Endothelial cell of umbilical vein (primary cell): ENCODE measurements around the gene ARL10. TPM values are rescaled to one million over a fixed set of nuclear protein-coding genes. Genes with fewer than 3 reads are reported as not detected.

Source experiments
- BruUV-seq: library from RNA; stranded (reverse); fragments of 400-500 nt; replicated peaks from 2 replicates; lab custom pipeline; 2021; lab: Mats Ljungman, UMichigan
- CTCF ChIA-PET: fragments of 300-600, 350-600 bp; sonication (Branson Sonifier 250); formaldehyde crosslinking; loops from one replicate; lab custom pipeline; 2021; ENCODE audit warnings: antibody characterized with exemption, inconsistent platforms; lab: Charles Lee
- POLR2A ChIA-PET: fragments of 300-600, 350-600 bp; sonication (Branson Sonifier 250); formaldehyde crosslinking; loops from one replicate; lab custom pipeline; 2021; ENCODE audit warnings: antibody characterized with exemption, inconsistent platforms; lab: Charles Lee
- DNase-seq: peaks from one replicate; pipeline ENCODE4 v3.0.0-alpha.2; 2011; ENCODE audit warnings: low read depth, low spot score
- FAIRE-seq: peaks from 2 replicates; lab custom pipeline; 2011; peaks lifted over from hg19 to GRCh38; lab: Jason Lieb, UNC
- H2AFZ ChIP-seq: 2 replicates; pipeline ENCODE4 v1.6.0; 2012; ENCODE audit warnings: low read depth, low read length, control low read depth, inconsistent platforms
- H3K27ac ChIP-seq: 2 replicates; pipeline ENCODE4 v1.5.1; 2011; ENCODE audit warnings: low read depth, mild to moderate bottlenecking, control low read depth, low read length, moderate library complexity; ENCODE audit not compliant: insufficient read depth
- H3K27me3 ChIP-seq, 2 experiments: 2 replicates each; pipeline versions ENCODE4 v1.6.0 to v1.6.1; 2011; ENCODE audit warnings: low read length in 2 of 2, mixed read lengths in 1 of 2; ENCODE audit not compliant: control insufficient read depth in 2 of 2, insufficient read depth in 2 of 2
- H3K36me3 ChIP-seq, 2 experiments: 2 replicates in 1 of 2; 3 replicates in 1 of 2; pipeline ENCODE4 v1.5.1; 2011; ENCODE audit warnings: low read length in 2 of 2, mild to moderate bottlenecking in 1 of 2, moderate library complexity in 1 of 2; ENCODE audit not compliant: control insufficient read depth in 2 of 2, insufficient read depth in 2 of 2; ENCODE audit errors: extremely low read depth in 1 of 2
- H3K4me1 ChIP-seq: 3 replicates; pipeline ENCODE4 v1.5.1; 2011; ENCODE audit warnings: mild to moderate bottlenecking, low read length; ENCODE audit not compliant: control insufficient read depth, insufficient read depth; ENCODE audit errors: extremely low read depth
- H3K4me2 ChIP-seq: 2 replicates; pipeline ENCODE4 v1.6.1; 2011; ENCODE audit warnings: low read length, control low read depth, mixed read lengths; ENCODE audit not compliant: insufficient read depth
- H3K4me3 ChIP-seq, 3 experiments: fragments of 200-600 bp in 1 of 3; sonication (generic), shearing (Covaris generic) in 1 of 3; replicated peaks in 1 of 3; 2 replicates each; pipeline ENCODE4 v1.5.1; 2011 to 2016; ENCODE audit warnings: control low read depth in 3 of 3, low read length in 3 of 3, mild to moderate bottlenecking in 2 of 3, inconsistent platforms in 1 of 3, low read depth in 1 of 3, moderate library complexity in 1 of 3; ENCODE audit not compliant: insufficient read depth in 1 of 3
- H3K79me2 ChIP-seq: 2 replicates; pipeline ENCODE4 v1.6.0; 2012; ENCODE audit warnings: low read length, inconsistent platforms; ENCODE audit not compliant: control insufficient read depth, insufficient read depth
- H3K9ac ChIP-seq: replicated peaks from 2 replicates; pipeline ENCODE3; 2011; ENCODE audit warnings: low read length, control low read depth; ENCODE audit not compliant: insufficient read depth; ENCODE audit errors: extremely low read depth
- H3K9me1 ChIP-seq: replicated peaks from 3 replicates; pipeline ENCODE4 v1.6.0; 2011; ENCODE audit warnings: mild to moderate bottlenecking, low read length; ENCODE audit not compliant: control insufficient read depth, insufficient read depth; ENCODE audit errors: extremely low read depth
- H3K9me3 ChIP-seq: replicated peaks from 2 replicates; pipeline ENCODE4 v1.5.1; 2012; ENCODE audit warnings: low read length, inconsistent platforms; ENCODE audit not compliant: control insufficient read depth, insufficient read depth
- H4K20me1 ChIP-seq: replicated peaks from 2 replicates; pipeline ENCODE3; 2011; ENCODE audit warnings: mild to moderate bottlenecking, low read length; ENCODE audit not compliant: control insufficient read depth, insufficient read depth; ENCODE audit errors: extremely low read depth
- CTCF ChIP-seq, 2 donors: IDR thresholded peaks; 1 replicate in 1 of 2; 2 replicates in 1 of 2; pipeline ENCODE4 v1.5.1; 2011; ENCODE audit warnings: low read length in 2 of 2, mild to moderate bottlenecking in 2 of 2, moderate library complexity in 2 of 2, control low read depth in 1 of 2, inconsistent platforms in 1 of 2, low read depth in 1 of 2; ENCODE audit not compliant: insufficient read depth in 1 of 2; ENCODE audit errors: extremely low read depth in 1 of 2
- EZH2 ChIP-seq: IDR thresholded peaks from 2 replicates; pipeline ENCODE4 v1.6.1; 2012; ENCODE audit warnings: borderline replicate concordance, low read depth, mild to moderate bottlenecking, moderate library complexity, low read length, inconsistent platforms; ENCODE audit not compliant: severe bottlenecking
- FOS ChIP-seq: IDR thresholded peaks from 2 replicates; pipeline ENCODE4 v1.6.1; 2011; ENCODE audit warnings: mild to moderate bottlenecking, low read length, moderate library complexity, borderline replicate concordance; ENCODE audit not compliant: insufficient read depth
- GATA2 ChIP-seq: IDR thresholded peaks from 2 replicates; pipeline ENCODE4 v1.7.0; 2011; ENCODE audit warnings: low read depth, mild to moderate bottlenecking, moderate library complexity, mixed read lengths, low read length; ENCODE audit not compliant: insufficient read length, insufficient read depth
- JUN ChIP-seq: IDR thresholded peaks from 2 replicates; pipeline ENCODE4 v1.6.1; 2011; ENCODE audit warnings: borderline replicate concordance, low read depth; ENCODE audit not compliant: insufficient read length, insufficient read depth
- MYC ChIP-seq: IDR thresholded peaks from one replicate; pipeline ENCODE4 v1.6.1; 2011; ENCODE audit warnings: mild to moderate bottlenecking, low read depth, low read length
- POLR2A ChIP-seq: IDR thresholded peaks from 2 replicates; pipeline ENCODE4 v1.6.1; 2012; ENCODE audit warnings: low read depth, mild to moderate bottlenecking, control low read depth, low read length
- POLR2AphosphoS5 ChIP-seq: IDR thresholded peaks from 2 replicates; pipeline ENCODE4 v1.6.1; 2012; ENCODE audit warnings: low read depth, mild to moderate bottlenecking, control low read depth, low read length, moderate library complexity; ENCODE audit not compliant: insufficient read depth
- dilution Hi-C: fragments of 300-500 bp; cut with MboI; formaldehyde crosslinking; loops from one replicate; pipeline ENCODE4 v1.15.0; 2019; ENCODE audit warnings: low sequenced_read_pairs; ENCODE audit not compliant: extremely low pct_ligation_motif_present
- intact Hi-C: fragments of 100-400 bp; cut with micrococcal nuclease; formaldehyde crosslinking; loops from one replicate; pipeline ENCODE4 v1.10.0; 2022
- polyA plus RNA-seq, 4 experiments: library from polyadenylated mRNA; depleted of rRNA in 3 of 4; stranded (reverse) in 3 of 4; unstranded in 1 of 4; fragments of >200 nt; gene quantifications; 2 replicates each; pipeline versions ENCODE4 v1.2.1 to v1.2.3, GENCODE V29; 2011 to 2012; ENCODE audit warnings: missing spikeins in 1 of 4
- total RNA-seq: library from RNA; stranded (reverse); gene quantifications from 2 replicates; pipeline ENCODE4 v1.2.3, GENCODE V29; 2021
- TF ChIP-seq, protein P1 (sequence below): IDR thresholded peaks from 2 replicates; pipeline ENCODE4 v1.6.1; 2011; ENCODE audit not compliant: insufficient read depth, insufficient read length

ARL10 gene
- total and polyA plus RNA-seq, 2 donors (not counting 3 experiments of a cell fraction or from before 2014, with no cell fraction given) = 7.7 to 20.7 TPM

DNA sequence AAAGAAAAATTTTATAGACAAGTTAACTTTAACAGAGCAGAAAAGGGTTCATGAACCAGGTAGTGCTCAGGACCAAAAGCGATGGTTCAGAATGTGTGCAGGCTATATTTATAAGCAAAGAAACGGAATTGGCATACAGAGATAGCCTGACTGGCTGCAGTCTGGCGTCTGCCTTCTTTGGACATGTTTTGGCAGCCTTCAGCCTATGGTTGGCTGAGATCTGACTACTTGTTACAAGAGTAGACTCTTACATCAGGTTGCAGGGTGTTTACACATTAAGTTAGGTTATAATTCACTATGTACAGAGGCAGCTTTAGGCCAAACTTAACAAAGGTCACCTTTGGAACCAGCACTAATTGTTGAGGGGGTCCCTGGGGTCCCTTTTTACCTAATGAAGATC, 16.1 kb downstream of the ARL10 start:
- Histone ChIP-seq H3K9me3 (no peaks in the 10 kb centered on the region), H3K9me1 (no peaks in the 10 kb centered on the region), H3K27me3 (no peaks in the 10 kb centered on the region), H3K4me2 (no peak overlapping the region), H3K4me3 (no peak overlapping the region), H3K27ac (no peak overlapping the region), H3K4me1 (no peaks in the 10 kb centered on the region), H3K79me2 (peaks cover 15% of the 10 kb centered on the region), H4K20me1 (no peaks in the 10 kb centered on the region), H2AFZ (no peak overlapping the region), H3K9ac (no peak overlapping the region), H3K36me3 (peaks cover 12 to 23% of the 10 kb centered on the region in 2 experiments)
- dilution Hi-C loops = no loop called here
- BruUV-seq = no TSS peak
- no peak for FAIRE-seq
- POLR2A ChIA-PET = no interaction called here
- TF ChIP-seq EZH2 (no peak), JUN (no peak), FOS (no peak), GATA2 (no peak), POLR2AphosphoS5 (no peak), POLR2A (no peak), CTCF (IDR thresholded peaks at IDR 0.05; ENCODE audit: extremely low read depth in 1 of 2, insufficient read depth in 1 of 2, low read depth in 1 of 2, low read length in 2 of 2) (no peak), MYC (no peak)
- TF ChIP-seq, protein P1, sequence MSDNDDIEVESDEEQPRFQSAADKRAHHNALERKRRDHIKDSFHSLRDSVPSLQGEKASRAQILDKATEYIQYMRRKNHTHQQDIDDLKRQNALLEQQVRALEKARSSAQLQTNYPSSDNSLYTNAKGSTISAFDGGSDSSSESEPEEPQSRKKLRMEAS = no peak
- no peak for DNase-seq
- intact Hi-C loops = loop anchor here (10.0 kb wide), 1 partner anchor 1213 kb away; the partner anchor contains the start of gene TMED9
- CTCF ChIA-PET = no interaction called here
